PFSK-1 (cell line): ENCODE data around the gene SPOCK3.

Experiments used
- FOXP2 ChIP-seq: optimal IDR thresholded peaks from 2 replicates; pipeline ENCODE3; 2011; ENCODE audit warnings: borderline replicate concordance, control low read depth, inconsistent platforms; ENCODE audit not compliant: insufficient read depth; ENCODE audit errors: extremely low read length, extremely low read depth
- POLR2AphosphoS5 ChIP-seq: IDR thresholded peaks from 2 replicates; pipeline ENCODE4 v1.6.1; 2012; ENCODE audit warnings: low read depth, mild to moderate bottlenecking, control low read depth, low read length, moderate library complexity
- TAF1 ChIP-seq: IDR thresholded peaks from 2 replicates; pipeline ENCODE4 v1.6.1; 2012; ENCODE audit warnings: low read length, control low read depth, borderline replicate concordance; ENCODE audit not compliant: insufficient read depth

DNA sequence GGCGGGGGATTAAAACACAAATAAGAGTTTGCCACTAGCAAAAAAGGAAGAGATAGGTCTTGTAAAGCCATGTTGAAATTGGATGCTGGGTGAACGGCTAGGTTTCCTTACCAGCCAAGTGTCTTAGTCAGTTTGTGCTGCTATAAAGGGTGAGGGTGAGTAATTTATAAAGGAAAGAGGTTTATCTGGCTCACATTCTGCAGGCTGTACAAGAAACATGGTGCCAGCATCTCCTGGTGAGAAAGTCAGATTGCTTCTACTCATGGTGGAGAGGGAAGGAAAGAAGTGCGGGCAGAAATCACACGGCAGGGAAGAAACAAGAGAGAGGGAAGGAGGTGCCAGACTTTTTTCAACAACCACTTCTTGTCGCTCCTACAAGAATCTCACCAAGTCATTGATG is 507.5 kb downstream of the SPOCK3 start:
- TF ChIP-seq POLR2AphosphoS5: no peak
- TF ChIP-seq TAF1: no peak
- no peak for TF ChIP-seq FOXP2
